Right ventricle myocardium inferior (tissue), 1 donor: ENCODE data around the gene B3GALNT2. TPM values are rescaled to one million over a fixed set of nuclear protein-coding genes. Genes with fewer than 3 reads are reported as not detected.
"Not testable (repeated sequence)": the region's sequence is repeated elsewhere in the genome, so short reads cannot be mapped to it uniquely, and the experiment has no call there.

ENCODE experiments used
- ATAC-seq: fragments of 200-7000 bp; cut with Tn5 transposase; one replicate; pipeline ENCODE4 v1.9.1; 2020; ENCODE audit warnings: mild to moderate bottlenecking, moderate library complexity
- DNase-seq: peaks from one replicate; pipeline ENCODE4 v3.0.0; 2021; ENCODE audit errors: missing footprints
- intact Hi-C: fragments of 100-400 bp; cut with DNase I; formaldehyde crosslinking; loops from one replicate; pipeline ENCODE4 v1.11.0; 2022
- long read RNA-seq: library from polyadenylated mRNA; unstranded; transcript quantifications from one replicate; pipeline ENCODE4 v2.0.0, GENCODE V29; 2021
- total RNA-seq: library from RNA; stranded (reverse); fragmentation: NEBNext Ultra II Directional; extraction: Animal tissue kit (Norgen Biotek cat#: 25700); gene quantifications from one replicate; pipeline ENCODE4 v1.2.1, GENCODE V29; 2021
- donor health status: DM: no; HTN: yes; CAD: no; lungs with severe emphysema.

The B3GALNT2 gene
- total RNA-seq: 21.4 TPM
- long read RNA-seq, partial matches to known transcripts: 4 of 10 reads
- long read RNA-seq, other reads (novel, unspliced or antisense): 3 of 10 reads

GRCh38 chr1:235504122-235504493 lies at the start of gene B3GALNT2:
B3GALNT2 (minus strand) TSS chr1:235504452; CDS start chr1:235504252, 200 bp downstream.
- intact Hi-C loops: no loop called here
- ATAC-seq (peak; percentile 46), DNase-seq (no peak)

GRCh38 chr1:235553112-235553551 lies 48.9 kb upstream of the B3GALNT2 start:
- ATAC-seq (peak; percentile 34), DNase-seq (no peak)
- intact Hi-C loops: no loop called here

- ATAC-seq (peak; percentile 46), DNase-seq (no peak)
- intact Hi-C loops: no loop called here
Measured at GRCh38 chr1:235552146-235552716, 48.0 kb upstream of the B3GALNT2 start.

GRCh38 chr1:235549351-235550139 lies 45.3 kb upstream of the B3GALNT2 start:
- intact Hi-C loops: no loop called here
- no peak for ATAC-seq
- no peak for DNase-seq

GRCh38 chr1:235546369-235547155 lies 42.3 kb upstream of the B3GALNT2 start:
- intact Hi-C loops, ATAC-seq, DNase-seq: not testable (repeated sequence)

GRCh38 chr1:235545292-235545930 lies 41.2 kb upstream of the B3GALNT2 start:
- DNase-seq (no peak), ATAC-seq (no peak)
- intact Hi-C loops: no loop called here

GRCh38 chr1:235542845-235543244 lies 38.6 kb upstream of the B3GALNT2 start:
- ATAC-seq, intact Hi-C loops, DNase-seq: not testable (repeated sequence)

- intact Hi-C loops: no loop called here
- no peak for ATAC-seq
- no peak for DNase-seq
Measured at GRCh38 chr1:235533476-235534168, 29.4 kb upstream of the B3GALNT2 start.

- DNase-seq (no peak), ATAC-seq (no peak)
- intact Hi-C loops: no loop called here
Measured at GRCh38 chr1:235532360-235532759, 28.1 kb upstream of the B3GALNT2 start.

- DNase-seq: no peak
- intact Hi-C loops: no loop called here
- ATAC-seq: no peak
Measured at GRCh38 chr1:235527196-235527814, 23.1 kb upstream of the B3GALNT2 start.

GRCh38 chr1:235525314-235525713 lies 21.1 kb upstream of the B3GALNT2 start:
- intact Hi-C loops: no loop called here
- DNase-seq (no peak), ATAC-seq (no peak)

GRCh38 chr1:235516862-235517446 lies 12.7 kb upstream of the B3GALNT2 start:
- DNase-seq (no peak), ATAC-seq (no peak)
- intact Hi-C loops: no loop called here

GRCh38 chr1:235515844-235516512 lies 11.7 kb upstream of the B3GALNT2 start:
- DNase-seq (no peak), ATAC-seq (no peak)
- intact Hi-C loops: no loop called here

- intact Hi-C loops: loop anchor here (1.0 to 5.0 kb wide), 2 partner anchors 270 to 459 kb away; no protein-coding TSS in a partner anchor
- ATAC-seq (no peak), DNase-seq (no peak)
Measured at GRCh38 chr1:235513495-235514366, 9.5 kb upstream of the B3GALNT2 start.

GRCh38 chr1:235511470-235512240 lies 7.4 kb upstream of the B3GALNT2 start:
- no peak for DNase-seq
- ATAC-seq: no peak
- intact Hi-C loops: loop anchor here (5.0 kb wide), 1 partner anchor 461 kb away; no protein-coding TSS in a partner anchor
